Measurements from ENCODE around the gene CAMTA1. TPM values are rescaled to one million over a fixed set of nuclear protein-coding genes. Genes with fewer than 3 reads are reported as not detected.

The CAMTA1 gene
- total and polyA plus RNA-seq, 9 of the 15 experiments (the other 6 are each of a cell fraction or from before 2014, with no cell fraction given): 43.9 to 161 (median 65.9) TPM

GRCh38 chr1:6783936-6784559, 1.2 kb upstream of the CAMTA1 start (continued):
- TF ChIP-seq ZNF609 (CRISPR knock-in tag; IDR thresholded peaks at IDR 0.05; ENCODE audit: borderline replicate concordance) (no peak), ASH1L (IDR thresholded peaks at IDR 0.05; ENCODE audit: borderline replicate concordance, low read depth, partially characterized antibody) (no peak), MLLT1 (IDR thresholded peaks at IDR 0.05) (0 out of 4 replicates have a peak, but pooled peaks of 1 of the 2 experiments have one; percentile 54), ELK1 (CRISPR knock-in tag; IDR thresholded peaks at IDR 0.05) (no peak), BCLAF1 (IDR thresholded peaks at IDR 0.05; ENCODE audit: borderline replicate concordance in 1 of 2, control insufficient read depth in 1 of 2, low read depth in 2 of 2, low read length in 1 of 2) (no peak; a peak in 1 of 4 replicates), RBM25 (IDR thresholded peaks at IDR 0.05; ENCODE audit: low read depth, low read length, severe bottlenecking) (no peak), SMAD1 (IDR thresholded peaks at IDR 0.05; ENCODE audit: low read depth, low read length, partially characterized antibody) (no peak), GMEB1 (CRISPR knock-in tag; IDR thresholded peaks at IDR 0.05) (no peak), ZNF212 (CRISPR knock-in tag; IDR thresholded peaks at IDR 0.05) (no peak), NR1H2 (CRISPR knock-in tag; IDR thresholded peaks at IDR 0.05) (no peak), CGGBP1 (CRISPR knock-in tag; IDR thresholded peaks at IDR 0.05) (no peak), ZNF134 (CRISPR knock-in tag; conservative IDR thresholded peaks at IDR 0.05) (no peak), NCOA2 (IDR thresholded peaks at IDR 0.05; ENCODE audit: partially characterized antibody in 2 of 2) (no peak), ZKSCAN3 (CRISPR knock-in tag; IDR thresholded peaks at IDR 0.05) (no peak)
